Heart left ventricle (tissue), 13 donors: ENCODE measurements around the gene TOM1.

Experiments used
- POLR2A ChIP-seq, 2 donors: fragments of 450-650 bp; IDR thresholded peaks; one replicate each; pipeline ENCODE4 v1.6.1; 2017; ENCODE audit warnings: antibody characterized with exemption in 2 of 2, mild to moderate bottlenecking in 2 of 2, moderate library complexity in 2 of 2
- TF ChIP-seq, protein P1 (sequence below), 12 donors: fragments of 200-600 bp; sonication (generic) in 4 of 12; IDR thresholded peaks; one replicate each; pipeline versions ENCODE4 v1.5.0 to v1.8.0; 2018 to 2022; ENCODE audit warnings: antibody characterized with exemption in 12 of 12, mild to moderate bottlenecking in 5 of 12
- donor health status: ischemic (EF 13 %, LVEDD 7.1; RV severe dilation, severe dysfunction).
- donor health status: DM: no; HTN: yes; CAD: no.
- donor health status: DM: no; HTN: no; CAD: no.
- donor health status: ischemic (EF 25% LVEDD 6.9; RV normal size, moderate dysfunction).
- donor health status: ischemic (EF 25% LVEDD 5.7; RV mildly dilated, moderate dysfunction).
- donor health status: ischemic (EF 35%, LVEDD 5.7; RV mildly dilated, moderate dysfunction).
- donor health status: nonischemic (EF 11% LVEDD 7.7; RV severe dilation, severe dysfunction).
- donor health status: DM: yes; HTN: yes; CAD: no.
- donor health status: PGD.
- donor health status: ischemic (EF 29% LVEDD 5.4; RV normal size, mild dysfunction).
- donor health status: nonischemic (EF 23%, LVEDD 6.1; RV moderate dilation, normal function).

- TF ChIP-seq POLR2A (IDR thresholded peaks at IDR 0.05), result no peak
- TF ChIP-seq, protein P1, sequence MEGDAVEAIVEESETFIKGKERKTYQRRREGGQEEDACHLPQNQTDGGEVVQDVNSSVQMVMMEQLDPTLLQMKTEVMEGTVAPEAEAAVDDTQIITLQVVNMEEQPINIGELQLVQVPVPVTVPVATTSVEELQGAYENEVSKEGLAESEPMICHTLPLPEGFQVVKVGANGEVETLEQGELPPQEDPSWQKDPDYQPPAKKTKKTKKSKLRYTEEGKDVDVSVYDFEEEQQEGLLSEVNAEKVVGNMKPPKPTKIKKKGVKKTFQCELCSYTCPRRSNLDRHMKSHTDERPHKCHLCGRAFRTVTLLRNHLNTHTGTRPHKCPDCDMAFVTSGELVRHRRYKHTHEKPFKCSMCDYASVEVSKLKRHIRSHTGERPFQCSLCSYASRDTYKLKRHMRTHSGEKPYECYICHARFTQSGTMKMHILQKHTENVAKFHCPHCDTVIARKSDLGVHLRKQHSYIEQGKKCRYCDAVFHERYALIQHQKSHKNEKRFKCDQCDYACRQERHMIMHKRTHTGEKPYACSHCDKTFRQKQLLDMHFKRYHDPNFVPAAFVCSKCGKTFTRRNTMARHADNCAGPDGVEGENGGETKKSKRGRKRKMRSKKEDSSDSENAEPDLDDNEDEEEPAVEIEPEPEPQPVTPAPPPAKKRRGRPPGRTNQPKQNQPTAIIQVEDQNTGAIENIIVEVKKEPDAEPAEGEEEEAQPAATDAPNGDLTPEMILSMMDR (IDR thresholded peaks at IDR 0.05), result peak in 1 of 12 donors; percentile 29
Observed at GRCh38 chr22:35315855-35316745, 16.4 kb downstream of the TOM1 start.
